Activated CD4-positive, alpha-beta T cell treated with anti-CD3 and anti-CD28 coated beads, Interleukin-2, amount 50 U/mL, for 4 hours (primary cell): ENCODE data around the gene SFTPD.

Source experiments
- DNase-seq, 2 experiments: peaks; one replicate each; pipeline ENCODE4 v3.0.0-alpha.2; 2020

SFTPD gene

GRCh38 chr10:79944428-79945395 is 4.2 kb downstream of the SFTPD start:
- no peak for DNase-seq

DNA sequence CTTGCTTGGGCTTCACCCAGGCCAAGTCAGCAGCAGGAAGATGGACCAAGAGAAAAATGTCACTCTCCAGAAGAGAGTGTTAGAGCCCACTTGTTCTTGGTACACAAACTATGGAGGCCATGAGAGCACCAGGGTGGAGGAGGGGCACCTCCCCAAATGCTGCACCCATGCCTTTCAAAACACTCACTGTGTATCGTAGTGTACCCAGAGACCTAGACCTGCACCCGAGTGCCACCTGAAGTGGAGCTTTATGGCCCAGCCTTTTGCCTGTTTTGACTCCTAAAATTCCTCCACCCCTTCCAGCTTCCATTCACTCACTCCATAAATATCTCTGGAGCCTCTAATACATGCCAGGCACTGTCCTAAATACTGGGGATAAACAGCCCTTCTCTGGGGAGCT is 5.0 kb downstream of the SFTPD start:
- no peak for DNase-seq

GRCh38 chr10:79942261-79943185 is 6.4 kb downstream of the SFTPD start:
- no peak for DNase-seq

GRCh38 chr10:79941585-79942210 is 7.2 kb downstream of the SFTPD start:
- DNase-seq: no peak

DNA sequence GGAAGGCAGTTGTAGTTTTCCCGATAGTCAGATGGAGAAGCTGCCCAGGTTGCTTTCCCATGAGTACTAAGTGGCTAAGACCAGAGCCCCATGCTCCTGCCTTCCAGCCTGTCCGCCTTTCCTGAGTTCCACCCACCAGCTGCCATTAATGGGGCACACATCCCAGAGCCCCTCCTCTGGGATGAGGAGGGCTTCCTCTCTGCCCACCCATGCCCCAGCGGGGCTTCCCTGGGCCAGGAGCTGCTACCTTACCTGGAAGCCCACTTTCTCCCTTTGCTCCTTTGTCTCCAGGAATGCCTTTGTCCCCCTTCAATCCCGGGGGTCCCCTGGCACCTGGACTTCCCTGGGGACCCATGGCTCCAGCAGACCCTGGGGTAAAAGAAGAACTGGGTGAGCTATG is 7.8 kb downstream of the SFTPD start:
- no peak for DNase-seq

GRCh38 chr10:79940431-79940830 is 8.5 kb downstream of the SFTPD start:
- DNase-seq: no peak

DNA sequence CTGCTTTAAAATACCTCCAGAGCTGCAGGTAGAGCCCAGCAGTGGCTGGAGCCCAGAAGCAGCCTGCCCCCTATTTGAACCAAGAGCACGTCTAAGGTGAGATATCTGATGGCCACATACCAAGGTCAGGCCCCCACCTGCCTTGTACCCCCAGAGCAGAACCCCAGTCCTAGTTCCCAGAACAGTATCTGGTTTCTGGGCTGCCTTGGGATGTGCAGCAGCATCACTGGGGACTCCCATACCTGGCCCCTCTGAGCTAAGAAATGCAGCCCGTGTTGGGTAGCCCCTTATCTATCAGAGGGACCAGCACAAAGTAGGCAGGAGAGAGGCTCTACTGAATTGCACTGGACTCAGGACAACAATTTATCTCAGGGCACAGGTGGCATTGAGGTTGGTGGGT is 8.9 kb downstream of the SFTPD start:
- DNase-seq: no peak

DNA sequence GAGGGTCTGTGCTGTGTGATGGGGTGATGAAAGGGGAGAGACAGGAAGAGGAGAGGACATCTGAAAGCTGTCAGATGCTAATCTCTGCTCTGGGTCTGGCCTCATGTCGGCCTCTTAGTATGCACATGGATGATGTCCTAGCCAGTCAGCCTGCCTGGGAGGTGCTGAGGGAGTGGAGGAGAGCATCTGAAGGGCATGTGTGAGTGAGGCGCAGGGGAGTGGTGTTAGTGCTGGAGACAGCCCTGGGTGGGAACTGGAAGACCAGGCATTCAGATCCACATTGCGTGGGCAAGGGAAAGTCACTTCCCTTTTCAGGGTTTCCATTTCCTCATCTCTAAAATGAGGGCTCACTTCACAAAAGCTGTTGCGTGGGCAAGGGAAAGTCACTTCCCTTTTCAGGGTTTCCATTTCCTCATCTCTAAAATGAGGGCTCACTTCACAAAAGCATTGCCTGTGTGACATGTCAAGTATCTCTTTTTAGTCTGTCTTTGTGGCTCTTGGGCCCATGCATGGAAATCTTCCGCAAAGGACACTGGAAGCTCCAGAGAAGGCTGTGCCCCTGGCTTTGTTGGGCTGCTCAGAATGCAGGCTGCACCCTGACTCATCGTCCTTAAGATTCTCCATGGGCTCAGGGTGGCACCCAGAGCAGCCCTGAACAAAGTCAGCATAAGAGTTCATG is 10.0 kb downstream of the SFTPD start:
- no peak for DNase-seq

DNA sequence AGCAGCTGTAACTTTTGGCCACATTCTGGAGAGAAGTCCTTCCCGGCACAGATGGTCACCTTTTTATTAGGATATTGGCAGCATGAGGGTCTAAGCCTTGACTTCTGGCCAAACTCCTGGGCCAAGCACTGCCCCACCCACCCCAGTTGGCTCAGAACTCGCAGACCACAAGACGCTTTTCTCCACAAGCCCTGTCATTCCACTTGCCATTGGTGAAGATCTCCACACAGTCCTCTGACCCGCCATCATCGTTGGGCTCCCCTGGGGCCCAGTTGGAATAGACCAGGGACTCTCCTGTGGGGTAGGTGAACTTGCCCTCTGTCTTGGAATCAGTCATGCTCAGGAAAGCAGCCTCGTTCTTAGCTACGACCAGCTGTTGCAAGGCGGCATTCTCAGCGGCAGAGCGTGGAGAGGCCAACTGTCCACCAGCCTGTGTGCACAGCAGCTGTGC is 11.2 kb downstream of the SFTPD start:
- no peak for DNase-seq

GRCh38 chr10:79936625-79937615 is 12.0 kb downstream of the SFTPD start:
- DNase-seq: no peak

DNA sequence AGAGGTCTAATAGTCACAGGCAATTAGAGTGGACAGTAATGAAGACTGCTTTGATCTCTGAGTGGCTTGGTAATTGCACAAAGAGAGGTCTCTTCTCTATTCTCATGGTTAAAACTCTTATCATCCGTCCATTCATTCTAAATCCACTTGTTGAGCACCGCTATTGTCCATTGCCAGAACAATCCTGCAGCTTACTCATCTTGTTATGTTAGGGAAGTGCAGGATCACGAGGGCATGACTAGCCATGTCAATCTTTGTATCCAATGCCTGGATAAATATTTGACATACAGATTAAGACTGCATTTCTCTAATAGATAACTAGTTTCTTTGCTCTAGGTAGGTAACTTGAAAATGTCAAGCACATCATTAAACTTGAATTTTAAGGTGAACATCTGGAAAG is 14.9 kb downstream of the SFTPD start:
- DNase-seq: no peak

DNA sequence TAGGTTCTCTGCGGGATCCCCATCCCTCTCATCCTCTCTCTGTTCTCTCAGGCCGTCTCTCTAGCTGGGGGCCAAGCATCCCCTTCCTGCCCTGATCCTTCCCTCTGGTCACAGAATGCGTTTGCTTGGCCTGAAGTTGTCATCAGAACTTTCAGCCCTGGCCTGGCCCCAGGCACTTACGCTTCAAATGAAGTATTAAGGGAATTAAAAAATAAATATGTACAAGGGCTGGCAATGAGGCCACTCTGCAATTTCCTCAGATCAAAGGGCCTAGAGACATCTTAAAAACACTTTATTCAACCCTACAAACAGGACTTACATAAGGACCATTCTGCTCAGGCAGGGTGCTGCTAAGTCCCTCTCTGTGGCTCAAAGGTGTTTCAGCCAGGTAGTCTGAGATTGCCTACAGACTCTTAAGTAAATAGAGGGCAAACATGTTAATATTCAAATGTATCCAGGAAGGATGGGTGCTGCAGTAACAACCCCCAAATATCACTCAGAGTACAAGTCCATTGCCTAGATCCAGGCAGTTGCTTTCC is 16.0 kb downstream of the SFTPD start:
- no peak for DNase-seq

DNA sequence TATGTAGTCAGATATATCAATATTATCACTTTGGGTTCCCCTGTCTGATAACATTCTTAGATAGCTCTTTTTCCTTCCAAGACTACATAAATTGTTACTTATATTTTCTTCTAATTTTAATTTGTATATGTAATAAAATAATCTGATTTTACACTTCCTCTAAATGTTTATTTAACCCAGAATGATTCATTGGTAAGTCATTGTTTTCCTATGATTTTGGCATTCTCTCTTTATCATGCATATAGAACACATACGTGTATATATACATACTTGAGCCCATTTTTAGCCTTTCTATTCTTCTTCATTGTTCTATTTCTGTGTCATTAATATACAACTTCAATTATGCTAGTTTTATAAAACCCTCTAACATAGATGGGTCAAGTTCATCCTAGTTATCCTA is 16.6 kb downstream of the SFTPD start:
- no peak for DNase-seq

GRCh38 chr10:79930751-79931150 is 18.2 kb downstream of the SFTPD start:
- no peak for DNase-seq

DNA sequence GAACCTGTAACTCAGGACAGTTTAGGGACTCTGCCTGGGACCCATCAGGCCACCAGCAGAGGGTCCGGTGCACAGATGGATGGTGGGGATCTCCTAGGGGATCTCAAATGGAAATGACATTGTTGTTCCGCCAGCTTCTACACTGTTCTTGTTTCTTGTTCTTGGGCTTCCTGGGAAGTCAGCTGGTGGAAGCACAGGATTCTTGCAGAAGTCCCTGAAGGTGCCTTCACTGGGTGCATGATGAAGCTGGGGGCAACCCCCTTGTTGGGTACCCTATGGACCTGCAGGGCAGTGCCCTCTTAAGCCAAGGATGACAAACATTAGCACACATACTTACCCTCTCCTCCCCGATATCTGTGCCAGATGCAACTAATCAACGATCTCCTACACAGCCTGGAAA is 18.6 kb downstream of the SFTPD start:
- DNase-seq: no peak

GRCh38 chr10:79929409-79929904 is 19.4 kb downstream of the SFTPD start:
- peak; percentile 64 to 67 for DNase-seq

GRCh38 chr10:79928028-79928583 is 20.8 kb downstream of the SFTPD start:
- DNase-seq: no peak

- DNase-seq: no peak
These were observed 21.6 kb downstream of the SFTPD start for GRCh38 chr10:79927111-79927828.

DNA sequence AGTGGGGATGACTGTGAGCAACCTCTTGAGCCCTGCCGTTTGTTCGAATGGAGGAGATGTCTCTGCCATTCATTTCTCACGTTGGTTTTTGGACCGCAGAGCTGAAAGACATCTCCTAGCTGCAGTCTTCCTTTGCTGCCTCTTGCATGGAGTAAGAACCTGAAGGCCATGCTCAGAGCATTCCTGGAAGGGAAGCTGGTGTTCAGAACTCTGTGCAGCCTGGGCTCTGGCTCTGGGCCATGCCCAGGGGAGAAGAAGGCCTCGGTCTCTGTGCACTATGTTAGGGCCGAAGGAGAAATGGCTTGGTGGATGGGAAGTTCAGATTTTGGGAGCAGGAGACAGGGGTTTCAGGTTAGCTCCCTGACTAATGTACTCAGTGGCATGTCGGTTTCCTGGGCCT is 22.9 kb downstream of the SFTPD start:
- DNase-seq: no peak

- DNase-seq: no peak
These were observed 23.3 kb downstream of the SFTPD start for GRCh38 chr10:79925614-79926013.
